Stimulated activated CD8-positive, alpha-beta memory T cell treated with anti-CD3 and anti-CD28 coated beads, Interleukin-4, amount 100 ng/mL, for 4 hours (primary cell): ENCODE data around the gene IFNW1.
"Not testable (repeated sequence)": the region's sequence is repeated elsewhere in the genome, so short reads cannot be mapped to it uniquely, and the experiment has no call there.

ENCODE experiments used
- DNase-seq, 2 donors: peaks; one replicate each; pipeline ENCODE4 v3.0.0-alpha.2; 2020; ENCODE audit warnings: low read depth in 2 of 2, low spot score in 1 of 2

Gene IFNW1

DNA sequence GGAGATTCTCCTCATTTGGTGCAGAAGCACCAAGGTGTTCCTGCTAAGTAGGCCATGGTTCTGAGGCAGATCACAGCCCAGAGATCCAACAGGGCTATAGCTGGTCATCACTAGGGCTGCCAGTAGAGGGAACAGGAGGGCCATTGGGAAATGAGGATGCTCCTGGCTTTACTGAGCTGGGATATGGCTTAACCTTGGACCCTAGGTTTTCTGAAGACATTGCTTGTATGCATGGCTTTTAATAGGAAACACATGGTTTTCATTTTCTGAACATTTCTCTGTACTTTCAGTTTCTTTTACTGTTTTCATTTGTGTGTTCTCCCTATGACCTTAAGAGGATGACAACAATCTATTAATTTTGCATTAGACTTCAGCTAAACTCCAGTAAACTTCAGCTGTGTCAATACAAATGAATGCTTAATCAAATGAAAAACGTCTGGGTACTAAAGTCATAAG is at the start of gene IFNW1:
TSS of gene IFNW1 (minus strand) at position 406 of the 456 bp plus-strand sequence. CDS start at position 144, 262 bp downstream.
- no peak for DNase-seq

DNA sequence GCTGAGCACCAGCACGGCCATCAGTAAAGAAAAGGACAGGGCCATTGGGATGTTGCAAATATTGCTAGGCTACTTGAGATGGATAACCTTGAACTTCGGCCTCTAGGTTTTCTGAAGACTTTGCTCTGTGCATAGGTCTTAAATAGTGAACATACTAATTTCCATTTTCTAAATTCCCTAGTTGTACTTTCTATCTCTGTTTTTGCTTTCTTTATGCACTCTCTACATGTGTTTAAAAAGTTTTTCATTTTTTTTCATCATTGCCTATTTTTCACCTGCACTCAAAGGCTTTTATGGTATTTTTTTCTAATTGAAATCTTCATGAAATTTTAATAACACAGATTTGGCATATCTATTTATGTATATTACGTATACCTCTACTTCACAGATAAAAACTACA is 45.9 kb upstream of the IFNW1 start, which contains the start of gene IFNA4:
TSS of gene IFNA4 (minus strand) at position 101 of the 400 bp plus-strand sequence. CDS start at position 45, 56 bp downstream.
- DNase-seq: not testable (repeated sequence)

DNA sequence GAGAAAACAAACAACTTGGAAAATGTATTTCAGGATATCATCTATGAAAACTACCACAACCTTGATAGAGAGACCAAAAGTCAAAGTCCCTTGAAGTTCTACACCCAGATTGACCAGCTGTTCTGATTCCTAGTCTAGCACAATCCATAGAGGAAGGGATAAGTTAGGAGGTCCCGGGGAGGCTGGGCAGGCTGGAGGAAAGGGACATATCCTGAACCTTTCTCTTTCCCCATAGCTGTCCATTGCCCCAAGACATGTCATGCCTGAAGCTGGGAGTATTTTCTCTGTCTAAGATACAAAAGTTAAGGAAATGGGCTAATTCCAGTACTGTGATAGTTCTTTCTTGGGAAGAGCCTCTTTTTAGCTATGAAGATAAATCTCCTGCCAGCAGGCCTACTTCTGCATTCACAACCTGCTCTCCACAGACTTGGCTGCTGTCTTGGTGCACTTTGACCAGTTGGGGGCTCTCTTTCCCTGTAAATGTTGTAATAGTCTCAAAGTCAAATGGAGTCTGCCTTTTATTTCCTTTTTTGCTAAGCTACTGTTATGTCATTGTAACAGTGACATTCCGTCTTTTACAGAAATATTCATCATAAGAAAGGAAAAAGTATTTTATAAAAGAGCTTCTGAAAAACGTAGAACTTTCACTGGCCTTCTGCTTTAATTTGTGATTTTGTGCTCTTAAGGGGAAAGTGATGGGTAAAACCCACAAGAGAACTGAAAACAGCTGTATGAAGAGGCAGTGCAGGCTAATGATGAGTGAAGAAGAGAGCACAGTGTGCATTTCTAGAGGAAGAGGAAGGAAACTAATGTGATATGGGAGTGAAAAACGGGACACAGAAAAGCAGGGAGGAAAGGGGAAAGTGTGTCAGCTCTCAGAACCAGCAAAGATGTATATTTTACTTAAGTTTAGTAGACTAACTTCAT is 41.4 kb upstream of the IFNW1 start:
- not testable (repeated sequence) for DNase-seq

DNA sequence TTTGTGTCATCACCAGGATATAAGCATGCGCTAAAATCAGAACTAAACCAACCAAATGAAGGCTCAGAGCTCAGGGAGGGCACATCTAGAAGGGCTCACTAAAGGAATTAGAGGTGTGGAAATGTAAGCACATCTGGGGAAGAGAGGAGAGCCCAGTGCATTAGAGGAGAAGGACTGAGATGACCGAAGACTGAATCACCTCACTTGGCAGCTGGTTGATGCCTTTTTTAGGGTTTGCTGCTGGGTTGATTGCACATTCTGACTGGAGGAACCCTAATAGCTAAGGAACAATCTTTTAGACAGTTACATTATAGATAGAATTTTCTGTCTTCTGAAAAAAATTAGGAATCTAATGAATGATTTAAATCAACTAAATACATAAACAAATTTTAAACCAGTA is 33.0 kb upstream of the IFNW1 start:
- no peak for DNase-seq

DNA sequence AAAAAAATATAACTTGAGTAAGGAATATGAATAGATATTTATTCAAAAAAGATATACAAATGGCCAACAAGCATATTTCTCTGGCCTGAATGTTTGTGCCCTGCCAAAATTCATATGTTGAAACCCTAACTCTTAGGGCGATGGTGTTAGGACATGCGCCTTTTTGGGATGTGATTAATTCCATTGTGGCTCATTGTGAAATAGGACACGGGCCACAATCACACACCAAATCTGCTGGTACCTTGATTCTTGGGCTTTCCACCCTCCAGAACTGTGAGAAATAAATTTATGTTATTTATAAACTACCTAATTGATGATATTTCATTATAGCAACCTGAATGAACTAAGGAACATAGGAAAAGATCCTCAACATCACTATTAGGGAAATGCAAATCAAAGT is 30.5 kb upstream of the IFNW1 start:
- DNase-seq: no peak

DNA sequence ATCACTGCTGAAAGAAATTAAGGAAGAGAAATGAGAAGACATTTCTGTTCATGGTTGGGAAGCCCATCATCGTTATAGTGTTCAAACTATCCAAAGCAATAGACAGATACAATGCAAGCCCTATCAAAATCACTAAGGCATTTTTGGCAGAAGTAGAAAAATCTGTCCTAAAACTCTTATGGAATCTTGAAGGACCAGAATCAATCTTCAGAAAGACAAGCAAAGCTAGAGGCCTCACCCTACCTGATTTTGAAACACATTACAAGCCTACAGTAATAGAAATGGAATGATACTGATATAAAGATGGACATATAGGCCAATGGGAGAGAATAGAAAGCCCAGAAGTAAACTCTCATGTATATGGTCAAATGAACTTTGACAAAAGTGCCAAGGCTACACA is 29.7 kb upstream of the IFNW1 start:
- no peak for DNase-seq

DNA sequence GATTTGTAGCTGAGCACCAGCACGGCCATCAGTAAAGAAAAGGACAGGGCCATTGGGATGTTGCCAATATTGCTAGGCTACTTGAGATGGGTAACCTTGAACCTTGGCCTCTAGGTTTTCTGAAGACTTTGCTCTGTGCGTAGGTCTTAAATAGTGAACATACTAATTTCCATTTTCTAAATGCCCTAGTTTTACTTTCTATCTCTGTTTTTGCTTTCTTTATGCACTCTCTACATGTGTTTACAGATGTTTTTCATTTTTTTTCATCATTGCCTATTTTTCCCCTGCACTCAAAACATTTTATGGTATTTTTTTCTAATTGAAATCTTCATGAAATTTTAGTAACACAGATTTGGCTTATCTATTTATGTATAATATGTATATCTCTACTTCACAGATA is 24.9 kb upstream of the IFNW1 start, which contains the start of gene IFNA21:
TSS of gene IFNA21 (minus strand) at position 101 of the 400 bp plus-strand sequence. CDS start at position 53, 48 bp downstream.
- not testable (repeated sequence) for DNase-seq

DNA sequence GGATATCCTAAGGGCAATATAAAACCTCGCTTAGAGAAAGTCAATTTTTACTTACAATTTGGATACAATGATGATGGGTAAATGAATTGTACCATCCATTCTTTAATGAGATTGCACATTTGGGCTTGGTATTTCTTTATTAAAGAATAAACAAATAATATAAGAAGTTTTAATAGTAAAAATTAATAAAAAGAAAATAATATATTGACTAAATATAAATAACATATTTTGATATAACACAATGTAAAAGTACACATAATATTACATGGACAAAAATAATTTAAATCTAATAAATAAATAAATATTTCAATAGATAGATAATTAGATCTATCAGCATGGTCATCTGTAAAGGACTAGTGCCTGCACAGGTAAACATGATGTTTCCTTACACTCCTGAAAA is 23.9 kb upstream of the IFNW1 start:
- DNase-seq: no peak

DNA sequence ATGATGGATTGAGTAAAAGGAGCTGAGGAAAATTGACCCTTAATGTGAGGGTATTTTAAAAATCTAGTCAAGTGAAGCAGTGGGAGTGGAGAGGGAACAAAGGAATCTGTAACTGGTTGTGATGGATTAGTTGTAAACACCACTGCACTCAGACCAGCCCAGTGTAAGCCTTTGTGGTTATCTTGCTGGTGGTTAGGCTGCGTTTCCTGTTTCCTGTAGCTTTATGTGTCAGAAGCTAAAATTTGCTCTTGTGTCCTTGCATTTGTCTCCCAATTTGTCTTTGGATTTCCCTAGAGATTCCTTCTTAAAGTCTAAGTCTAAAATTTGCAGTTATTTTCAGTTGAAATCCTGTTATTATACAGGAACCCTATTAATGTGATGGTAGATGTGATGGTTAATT is 18.5 kb upstream of the IFNW1 start:
- no peak for DNase-seq

DNA sequence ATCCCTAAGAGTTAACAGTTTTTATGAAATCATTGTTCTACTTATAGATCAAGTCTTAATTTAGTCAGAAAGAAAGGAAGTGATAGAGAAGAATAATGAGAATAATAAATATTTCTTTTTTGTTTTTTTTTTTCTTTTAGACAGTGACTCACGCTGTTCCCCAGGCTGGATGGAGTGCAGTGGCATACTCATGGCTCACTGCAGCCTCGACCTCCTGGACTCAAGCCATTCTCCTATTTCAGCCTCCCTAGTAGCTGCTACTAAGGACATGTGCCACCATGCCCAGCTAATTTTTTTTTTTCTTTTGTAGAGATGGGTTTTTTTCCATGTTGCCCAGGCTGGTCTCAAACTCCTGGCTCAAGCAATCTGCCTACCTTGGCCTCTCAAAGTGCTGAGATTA is 13.9 kb upstream of the IFNW1 start:
- no peak for DNase-seq

DNA sequence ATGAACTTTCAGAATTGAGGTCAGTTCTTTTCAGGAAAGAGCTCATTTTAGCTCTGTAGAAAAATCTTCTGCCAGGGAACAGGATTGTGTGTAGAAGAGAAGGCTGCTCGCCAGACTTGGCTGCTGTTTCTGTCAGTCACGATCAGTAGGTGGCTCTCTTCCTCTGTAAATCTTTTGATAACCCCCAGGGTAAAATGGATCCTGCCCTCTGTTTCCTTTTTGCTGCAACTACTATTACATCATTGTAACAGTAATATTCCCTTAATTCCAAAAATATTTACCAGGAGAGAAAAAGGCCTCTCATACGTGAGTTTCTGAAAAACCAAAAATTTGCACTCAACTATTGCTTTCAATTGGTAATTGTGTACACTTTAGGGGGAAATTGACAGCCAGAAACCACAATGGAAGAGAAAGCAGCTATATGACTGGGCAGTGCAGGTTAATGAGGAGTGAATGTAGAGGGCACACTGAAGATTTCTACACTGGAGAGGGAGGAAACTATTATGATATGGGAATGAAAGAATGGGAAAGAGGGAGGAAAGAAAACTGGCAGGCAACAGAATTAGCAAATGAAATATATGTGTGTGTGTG is 12.5 kb upstream of the IFNW1 start:
- DNase-seq: no peak

DNA sequence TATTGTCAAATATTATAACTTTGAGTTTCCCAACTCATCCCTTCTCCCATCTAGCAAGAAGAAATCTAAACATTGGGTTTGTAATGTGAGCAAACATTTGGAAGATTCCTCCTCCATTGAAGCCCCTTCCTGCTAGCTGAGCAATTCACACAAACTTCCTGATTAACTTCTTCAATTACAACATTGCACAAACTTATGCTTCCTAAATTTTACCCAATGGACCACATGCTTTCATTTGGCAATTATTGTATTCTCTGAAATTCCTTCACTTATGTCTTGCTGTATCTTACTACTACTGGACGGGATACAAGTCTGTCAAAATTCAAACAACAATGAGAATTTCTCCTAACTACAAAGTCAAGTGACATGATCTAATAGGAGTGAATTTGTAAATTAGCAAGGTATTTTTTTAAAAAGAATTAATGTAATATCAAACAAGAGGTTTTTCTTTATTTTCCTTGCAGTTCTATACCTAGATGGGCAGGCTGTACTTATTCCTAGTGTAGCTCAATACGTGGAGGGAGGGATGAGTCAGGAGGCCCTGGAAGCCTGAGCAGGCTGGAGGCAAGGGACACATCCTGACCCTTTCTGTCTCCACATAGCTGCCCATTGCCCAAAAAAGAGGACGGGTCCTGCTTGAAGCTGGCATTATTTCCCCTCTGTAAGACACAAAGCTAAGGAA is 11.8 kb upstream of the IFNW1 start:
- no peak for DNase-seq

DNA sequence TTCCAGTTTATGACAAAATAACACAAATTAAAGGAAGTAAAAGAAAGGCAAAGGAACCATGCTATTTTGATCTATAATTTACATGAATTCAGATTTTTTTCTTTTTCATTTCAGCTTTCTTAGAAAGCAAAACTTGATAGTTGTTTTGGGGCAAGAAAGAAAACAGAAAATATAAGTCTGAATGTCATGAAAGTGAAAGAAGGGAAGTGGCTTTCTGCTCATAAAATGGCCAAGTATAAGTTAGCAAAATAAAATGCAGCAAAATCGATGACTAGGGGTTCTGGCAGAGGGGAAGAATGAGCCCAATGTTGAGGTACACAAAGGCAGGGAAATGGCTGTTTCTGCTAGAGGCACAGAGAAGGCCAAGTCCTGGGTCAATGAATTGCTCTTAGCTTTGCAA is 3.0 kb upstream of the IFNW1 start:
- no peak for DNase-seq

DNA sequence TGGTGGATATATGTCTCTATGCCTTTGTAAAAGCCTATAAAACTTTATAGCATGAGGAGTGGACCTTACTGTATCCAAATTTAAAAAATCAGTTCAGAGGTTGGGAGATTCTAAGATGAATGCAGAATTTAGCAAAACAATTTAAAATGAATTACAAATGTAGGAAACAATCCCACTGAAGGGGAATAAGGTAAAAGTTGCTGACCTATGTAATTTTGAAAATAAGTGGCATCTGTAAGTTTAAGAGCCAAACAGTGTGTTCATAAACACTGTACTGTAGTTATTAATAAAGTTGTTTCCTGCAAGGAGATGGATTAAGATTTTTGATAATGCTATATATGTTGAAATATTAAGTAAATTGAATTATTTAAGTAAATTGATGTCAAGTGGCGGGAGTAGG is 4.6 kb downstream of the IFNW1 start:
- DNase-seq: no peak

DNA sequence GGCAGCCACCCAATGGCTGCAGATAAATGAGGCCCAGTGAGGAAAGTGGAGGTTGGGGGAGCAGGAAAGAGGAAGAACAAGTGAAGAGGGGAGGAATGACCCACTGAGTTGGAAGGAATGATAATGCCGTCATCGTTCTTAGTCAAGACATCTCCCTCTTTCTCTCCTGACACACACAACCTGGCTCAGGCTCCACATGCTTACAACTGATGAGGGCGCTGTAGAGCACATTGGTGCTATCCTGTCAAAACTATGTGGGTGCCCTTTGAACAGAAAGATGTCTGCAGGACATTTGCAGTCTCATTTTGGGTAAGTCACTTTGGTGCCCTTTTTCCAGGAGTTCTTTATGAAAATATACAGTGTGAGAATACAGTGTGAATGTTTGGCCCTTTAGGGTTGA is 5.9 kb downstream of the IFNW1 start:
- no peak for DNase-seq

DNA sequence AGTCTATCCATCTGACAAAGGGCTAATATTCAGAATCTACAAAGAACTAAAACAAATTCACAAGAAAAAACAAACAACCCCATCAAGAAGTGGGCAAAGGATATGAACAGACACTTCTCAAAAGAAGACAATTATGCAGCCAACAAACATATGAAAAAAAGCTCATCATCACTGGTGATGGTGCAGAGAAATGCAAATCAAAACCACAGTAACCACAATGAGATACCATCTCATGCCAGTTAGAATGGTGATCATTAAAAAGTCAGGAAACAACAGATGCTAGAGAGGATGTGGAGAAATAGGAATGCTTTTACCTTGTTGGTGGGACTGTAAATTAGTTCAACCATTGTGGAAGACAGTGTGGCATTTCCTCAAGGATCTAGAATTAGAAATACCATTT is 13.4 kb downstream of the IFNW1 start:
- not testable (repeated sequence) for DNase-seq

DNA sequence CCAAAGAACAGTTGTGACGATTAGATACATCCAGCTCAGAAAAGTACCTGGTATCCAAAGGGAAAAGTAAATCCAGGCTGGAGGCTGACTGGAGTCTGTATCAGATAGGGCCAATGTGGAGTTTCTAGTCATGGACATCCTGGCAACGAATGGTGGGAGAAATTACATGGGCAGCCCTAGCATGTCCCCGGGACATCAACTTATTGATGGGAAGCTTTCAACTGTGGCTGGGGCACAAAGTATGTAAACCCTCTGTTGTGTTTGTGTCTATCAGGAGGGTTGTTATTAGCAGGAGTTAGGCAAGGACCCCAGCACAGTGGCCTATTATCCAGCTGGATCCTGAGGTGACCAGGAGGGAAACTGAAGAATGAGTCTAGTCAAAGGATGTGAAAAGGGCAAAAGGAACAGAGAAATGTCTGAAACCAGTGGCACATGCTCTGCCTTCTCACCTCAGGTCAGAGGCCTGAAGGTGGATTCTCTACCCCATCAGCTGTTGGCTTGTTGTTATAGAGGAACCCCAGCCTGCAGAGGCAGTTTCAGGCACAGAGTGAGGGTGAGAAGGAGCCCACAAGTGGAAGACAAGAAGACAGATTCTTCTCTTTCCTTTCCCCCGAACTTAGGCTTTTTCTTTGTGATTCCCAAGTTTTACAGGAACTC is 19.9 kb downstream of the IFNW1 start:
- no peak for DNase-seq

DNA sequence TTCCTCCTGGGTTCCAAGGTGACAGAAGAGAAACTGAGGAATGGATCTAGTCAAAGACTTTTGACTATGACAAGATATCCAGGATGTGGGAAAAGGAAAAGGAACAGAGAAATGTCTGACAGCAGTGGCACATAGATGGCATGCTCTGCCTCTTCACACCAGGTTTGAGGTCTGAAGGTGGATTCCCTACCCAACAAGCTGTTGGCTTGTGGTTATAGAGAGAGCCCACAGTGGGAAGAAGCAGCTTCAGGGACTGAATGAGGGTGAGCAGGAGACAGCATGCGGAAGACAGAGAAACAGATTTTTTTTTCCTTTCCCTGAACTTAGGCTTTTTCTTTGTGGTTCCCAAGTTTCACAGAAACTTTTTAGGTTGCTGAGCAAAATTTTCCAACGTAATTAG is 20.6 kb downstream of the IFNW1 start:
- DNase-seq: no peak

DNA sequence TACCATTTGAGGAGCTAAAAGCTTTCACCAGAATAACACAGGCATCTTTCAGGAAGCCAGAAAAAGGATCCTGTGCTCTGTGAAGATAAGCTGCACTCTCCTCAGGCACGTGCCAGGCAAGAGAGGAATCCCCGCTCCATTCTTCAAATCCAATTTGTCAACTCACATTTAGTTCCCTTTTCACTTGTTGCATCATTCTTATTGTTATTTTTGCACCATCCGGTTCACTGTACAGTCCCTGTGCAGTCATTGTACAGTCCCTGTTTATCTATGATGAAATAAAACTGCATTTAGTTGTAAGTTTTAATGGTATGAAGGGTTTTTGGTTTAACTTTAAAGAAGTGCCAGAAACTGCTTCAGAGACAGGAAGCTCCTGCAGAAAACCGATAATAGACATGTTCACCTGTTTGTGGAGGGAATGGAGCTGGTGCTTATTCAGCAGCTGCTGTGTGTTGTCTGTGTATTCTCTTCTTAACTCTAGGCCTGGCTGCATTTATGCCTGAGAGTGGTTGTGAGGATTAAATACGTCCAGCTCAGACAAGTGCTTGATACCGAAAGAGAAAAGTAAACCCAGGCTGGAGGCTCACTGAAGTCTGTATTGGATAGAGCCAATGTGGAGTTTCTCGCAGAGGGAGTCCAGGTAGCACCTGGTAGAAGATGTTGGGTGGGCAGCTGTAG is 22.4 kb downstream of the IFNW1 start:
- no peak for DNase-seq

DNA sequence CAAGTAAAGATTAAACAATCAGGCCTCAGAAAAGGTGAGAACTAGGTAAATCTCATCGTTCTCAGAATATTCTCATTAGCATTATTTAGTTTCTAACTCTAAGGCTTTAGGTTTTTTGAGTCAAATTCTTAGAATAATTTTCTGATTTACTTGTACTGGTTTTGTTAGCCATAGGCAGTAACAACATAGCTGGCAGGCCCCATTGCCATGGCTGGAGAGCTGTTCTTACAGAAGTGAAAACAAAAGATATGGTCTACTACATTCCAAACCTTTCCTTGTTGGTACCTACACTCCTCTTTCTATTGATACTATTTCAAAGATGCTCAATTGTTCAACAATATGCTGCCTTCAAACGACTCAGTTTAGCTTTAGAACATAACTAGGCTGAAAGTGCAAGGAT is 27.3 kb downstream of the IFNW1 start:
- DNase-seq: no peak
